ENCODE data around the gene ANKRD63.

- TF ChIP-seq CTCF (IDR thresholded peaks at IDR 0.05), result no peak
- no peak for TF ChIP-seq EZH2 (IDR thresholded peaks at IDR 0.05)
Measured at GRCh38 chr15:40258544-40258943, 24.3 kb downstream of the ANKRD63 start.
